Tibial nerve (tissue), 3 donors: ENCODE results near the gene CYTH4.

ENCODE experiments used
- POLR2A ChIP-seq, 2 donors: fragments of 450-650 bp; IDR thresholded peaks; one replicate each; pipeline ENCODE4 v1.6.1; 2017; ENCODE audit warnings: antibody characterized with exemption in 2 of 2, mild to moderate bottlenecking in 2 of 2, moderate library complexity in 2 of 2
- TF ChIP-seq, protein P1 (sequence below), 5 experiments: fragments of 200-600 bp in 3 of 5; fragments of 450-650 bp in 2 of 5; sonication (generic) in 3 of 5; IDR thresholded peaks; one replicate each; pipeline ENCODE4 v1.5.1; 2016 to 2019; ENCODE audit warnings: antibody characterized with exemption in 5 of 5, mild to moderate bottlenecking in 3 of 5, moderate library complexity in 2 of 5

GRCh38 chr22:37343348-37343747 lies 61.0 kb downstream of the CYTH4 start:
- no peak for TF ChIP-seq POLR2A (IDR thresholded peaks at IDR 0.05)
- TF ChIP-seq, protein P1, sequence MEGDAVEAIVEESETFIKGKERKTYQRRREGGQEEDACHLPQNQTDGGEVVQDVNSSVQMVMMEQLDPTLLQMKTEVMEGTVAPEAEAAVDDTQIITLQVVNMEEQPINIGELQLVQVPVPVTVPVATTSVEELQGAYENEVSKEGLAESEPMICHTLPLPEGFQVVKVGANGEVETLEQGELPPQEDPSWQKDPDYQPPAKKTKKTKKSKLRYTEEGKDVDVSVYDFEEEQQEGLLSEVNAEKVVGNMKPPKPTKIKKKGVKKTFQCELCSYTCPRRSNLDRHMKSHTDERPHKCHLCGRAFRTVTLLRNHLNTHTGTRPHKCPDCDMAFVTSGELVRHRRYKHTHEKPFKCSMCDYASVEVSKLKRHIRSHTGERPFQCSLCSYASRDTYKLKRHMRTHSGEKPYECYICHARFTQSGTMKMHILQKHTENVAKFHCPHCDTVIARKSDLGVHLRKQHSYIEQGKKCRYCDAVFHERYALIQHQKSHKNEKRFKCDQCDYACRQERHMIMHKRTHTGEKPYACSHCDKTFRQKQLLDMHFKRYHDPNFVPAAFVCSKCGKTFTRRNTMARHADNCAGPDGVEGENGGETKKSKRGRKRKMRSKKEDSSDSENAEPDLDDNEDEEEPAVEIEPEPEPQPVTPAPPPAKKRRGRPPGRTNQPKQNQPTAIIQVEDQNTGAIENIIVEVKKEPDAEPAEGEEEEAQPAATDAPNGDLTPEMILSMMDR (IDR thresholded peaks at IDR 0.05) = no peak
